ENCODE results near the gene RPL22L1.
"Not testable (repeated sequence)": the region's sequence is repeated elsewhere in the genome, so short reads cannot be mapped to it uniquely, and the experiment has no call there.

Gene RPL22L1

GRCh38 chr3:170826047-170826446 lies 43.9 kb downstream of the RPL22L1 start:
- DNase-seq: no peak

GRCh38 chr3:170823562-170823961 lies 46.4 kb downstream of the RPL22L1 start:
- DNase-seq: not testable (repeated sequence)

GRCh38 chr3:170818325-170818724 lies 51.7 kb downstream of the RPL22L1 start:
- DNase-seq: not testable (repeated sequence)

GRCh38 chr3:170817471-170817870 lies 52.5 kb downstream of the RPL22L1 start:
- DNase-seq: not testable (repeated sequence)

- DNase-seq: no peak
Measured at GRCh38 chr3:170816841-170817240, 53.2 kb downstream of the RPL22L1 start.

- DNase-seq: no peak
Measured at GRCh38 chr3:170816341-170816740, 53.7 kb downstream of the RPL22L1 start.

GRCh38 chr3:170815936-170816335 lies 54.1 kb downstream of the RPL22L1 start:
- no peak for DNase-seq

GRCh38 chr3:170815340-170815739 lies 54.7 kb downstream of the RPL22L1 start:
- no peak for DNase-seq
